OCI-LY1 (cell line): ENCODE measurements around the gene CEP104.

ENCODE experiments used
- CTCF ChIP-seq: fragments of 200-600 bp; sonication (generic), shearing (Covaris generic); IDR thresholded peaks from 2 replicates; pipeline ENCODE4 v1.5.1; 2017; ENCODE audit warnings: mild to moderate bottlenecking, antibody characterized with exemption, low read length, moderate library complexity, mixed read lengths
- EZH2 ChIP-seq: fragments of 200-600 bp; sonication (generic), shearing (Covaris generic); IDR thresholded peaks from 2 replicates; pipeline ENCODE4 v1.8.0; 2017; ENCODE audit warnings: borderline replicate concordance, mixed run types, mild to moderate bottlenecking, antibody characterized with exemption, low read length, moderate library complexity, mixed read lengths

GRCh38 chr1:3770047-3770765 is 86.8 kb downstream of the CEP104 start:
- no peak for TF ChIP-seq CTCF
- no peak for TF ChIP-seq EZH2
